GM18505 (cell line): ENCODE measurements around the gene ZNF397.

Source experiments
- ATAC-seq: cut with Tn5 transposase; IDR thresholded peaks from one replicate; pipeline ENCODE4 v1.9.1; 2021; ENCODE audit not compliant: unreplicated experiment
- POLR2A ChIP-seq: IDR thresholded peaks from 4 replicates; pipeline ENCODE4 v1.6.1; 2011; ENCODE audit warnings: borderline replicate concordance; ENCODE audit not compliant: insufficient read depth, insufficient read length; ENCODE audit errors: extremely low read depth

ZNF397 gene

DNA sequence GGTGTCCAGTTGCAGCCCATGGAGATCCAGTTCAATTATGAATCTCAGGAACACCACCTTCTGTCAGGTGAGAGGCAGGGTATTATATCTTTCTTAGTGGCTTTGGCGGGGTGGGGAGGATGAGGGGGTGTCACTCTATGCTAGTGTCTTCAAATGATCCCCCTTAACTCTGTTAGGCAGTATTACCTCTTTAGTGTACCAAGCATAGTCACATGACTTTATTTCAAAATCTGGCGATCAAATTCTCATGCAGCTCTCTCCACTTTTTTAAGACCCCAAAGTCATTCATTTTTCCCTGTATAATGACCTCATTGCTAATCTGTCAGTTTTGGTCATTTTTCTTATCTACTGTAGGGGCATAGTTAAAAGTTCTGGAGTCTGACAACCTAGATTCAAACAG is 50.3 kb downstream of the ZNF397 start:
- ATAC-seq, result no peak
- TF ChIP-seq POLR2A, result no peak

DNA sequence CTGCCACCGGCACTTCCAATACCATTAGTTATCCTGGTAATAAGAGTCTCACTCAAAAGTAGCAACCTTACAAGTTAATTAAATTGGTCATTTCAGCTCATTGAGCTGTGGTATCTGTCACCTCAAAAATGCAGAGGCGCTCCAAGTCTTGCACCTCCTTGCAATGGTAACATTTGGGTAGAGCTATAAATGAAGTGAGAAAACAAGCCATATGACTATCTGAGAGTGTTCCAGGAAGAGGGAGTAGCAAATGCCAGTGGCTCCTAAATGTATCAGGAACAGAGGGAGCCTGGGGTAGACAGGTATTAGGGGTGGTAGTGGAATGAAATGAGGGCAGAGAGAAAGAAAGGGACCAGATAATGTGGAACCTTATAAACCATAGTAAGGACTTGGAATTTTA is 55.2 kb downstream of the ZNF397 start:
- no peak for TF ChIP-seq POLR2A
- no peak for ATAC-seq

GRCh38 chr18:35303610-35304009 is 62.8 kb downstream of the ZNF397 start:
- TF ChIP-seq POLR2A, result no peak
- ATAC-seq, result no peak

DNA sequence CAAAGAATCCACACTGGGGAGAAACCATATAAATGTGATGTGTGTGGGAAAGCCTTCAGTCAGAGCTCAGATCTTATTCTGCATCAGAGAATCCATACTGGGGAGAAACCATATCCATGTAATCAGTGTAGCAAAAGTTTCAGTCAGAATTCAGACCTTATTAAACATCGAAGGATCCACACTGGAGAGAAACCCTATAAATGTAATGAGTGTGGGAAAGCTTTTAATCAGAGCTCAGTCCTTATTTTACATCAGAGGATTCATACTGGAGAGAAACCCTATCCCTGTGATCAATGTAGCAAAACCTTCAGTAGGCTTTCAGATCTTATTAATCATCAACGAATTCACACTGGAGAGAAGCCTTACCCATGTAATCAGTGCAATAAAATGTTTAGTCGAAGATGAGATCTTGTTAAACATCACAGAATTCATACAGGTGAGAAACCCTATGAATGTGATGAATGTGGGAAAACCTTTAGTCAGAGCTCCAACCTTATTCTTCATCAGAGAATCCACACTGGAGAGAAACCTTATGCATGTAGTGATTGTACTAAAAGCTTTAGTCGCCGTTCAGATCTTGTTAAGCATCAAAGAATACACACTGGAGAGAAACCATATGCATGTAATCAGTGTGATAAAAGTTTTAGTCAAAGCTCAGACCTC is 65.9 kb downstream of the ZNF397 start:
- ATAC-seq, result no peak
- TF ChIP-seq POLR2A, result no peak
